Activated naive CD4-positive, alpha-beta T cell treated with anti-CD3 and anti-CD28 coated beads, Interleukin-2, amount 50 U/mL, for 72 hours (primary cell): ENCODE results near the gene AFF3. TPM values are rescaled to one million over a fixed set of nuclear protein-coding genes. Genes with fewer than 3 reads are reported as not detected.

Source experiments
- ATAC-seq, 2 donors: fragments of 150-1000 bp; cut with Tn5 transposase; 2 replicates each; pipeline ENCODE4 v1.10.0; 2021; ENCODE audit warnings: mild to moderate bottlenecking in 2 of 2, moderate library complexity in 2 of 2
- DNase-seq, 2 donors: peaks; one replicate each; pipeline ENCODE4 v3.0.0; 2021 to 2022; ENCODE audit warnings: low spot score in 2 of 2
- H3K27ac Mint-ChIP-seq, 2 donors: one replicate each; pipeline ENCODE4 v1.8.0; 2022; ENCODE audit warnings: mild to moderate bottlenecking in 2 of 2, mixed read lengths in 2 of 2
- H3K36me3 Mint-ChIP-seq, 2 donors: one replicate each; pipeline ENCODE4 v1.8.0; 2022; ENCODE audit warnings: mixed read lengths in 2 of 2
- H3K9me3 Mint-ChIP-seq, 2 donors: one replicate each; pipeline ENCODE4 v1.8.0; 2022; ENCODE audit warnings: mixed read lengths in 2 of 2
- total RNA-seq, 2 donors: library from RNA; stranded (reverse); gene quantifications; one replicate each; pipeline ENCODE4 v1.2.3, GENCODE V29; 2022

The AFF3 gene
- total RNA-seq, 2 donors from 2014 or later, result 1.5 to 5.2 TPM

- Mint-ChIP-seq H3K27ac (no peak overlapping the region), H3K9me3 (no peaks in the 10 kb centered on the region), H3K36me3 (no peaks in the 10 kb centered on the region)
- DNase-seq (no peak), ATAC-seq (no peak)
Measured at GRCh38 chr2:100045000-100045399, 97.4 kb downstream of the AFF3 start.

GRCh38 chr2:100043891-100044255 lies 98.5 kb downstream of the AFF3 start:
- Mint-ChIP-seq H3K27ac (no peak overlapping the region), H3K9me3 (no peaks in the 10 kb centered on the region), H3K36me3 (no peaks in the 10 kb centered on the region)
- no peak for DNase-seq
- ATAC-seq, result no peak

DNA sequence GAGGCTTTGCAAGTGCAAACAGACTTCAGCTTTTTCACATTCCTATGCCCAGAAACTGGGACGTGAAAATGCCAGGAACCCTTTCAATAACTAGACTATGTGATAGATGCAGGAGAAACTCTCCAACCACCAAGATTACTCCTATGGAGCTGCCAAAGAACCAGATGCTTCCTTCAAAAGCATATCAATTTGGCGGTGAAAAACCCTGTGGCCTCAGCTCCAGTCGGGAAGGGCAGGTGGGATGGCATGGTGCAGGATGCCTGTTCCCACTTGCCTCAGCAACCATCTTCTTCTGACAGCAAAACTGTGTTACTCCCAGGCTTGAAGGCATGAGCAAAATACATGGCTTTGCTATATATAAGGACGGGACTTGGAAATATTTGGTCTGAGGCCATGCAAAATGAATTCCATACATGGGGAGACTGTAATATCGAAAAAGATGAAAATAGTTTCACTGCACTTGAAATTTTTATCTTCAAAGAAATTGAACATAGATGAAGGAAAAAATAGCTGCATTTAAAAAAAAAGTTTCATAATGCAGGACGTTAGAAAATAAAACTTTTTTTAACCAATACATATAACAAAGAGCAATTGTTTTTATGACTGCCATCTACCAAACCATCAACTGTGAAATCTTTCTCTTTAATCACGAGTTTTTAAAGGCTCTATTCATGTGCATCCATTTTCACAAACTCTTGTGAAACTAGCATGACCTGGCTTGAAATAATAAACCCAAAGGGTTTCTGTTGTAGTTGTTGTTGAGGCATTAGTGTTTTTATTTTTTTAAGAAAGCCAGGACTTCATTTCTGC lies 99.1 kb downstream of the AFF3 start:
- no peak for DNase-seq
- no peak overlapping the region for H3K27ac Mint-ChIP-seq
- H3K36me3 Mint-ChIP-seq, result no peaks in the 10 kb centered on the region
- no peaks in the 10 kb centered on the region for H3K9me3 Mint-ChIP-seq
- no peak for ATAC-seq

GRCh38 chr2:100042562-100042961 lies 99.8 kb downstream of the AFF3 start:
- no peaks in the 10 kb centered on the region for H3K36me3 Mint-ChIP-seq
- no peak overlapping the region for H3K27ac Mint-ChIP-seq
- ATAC-seq, result no peak
- H3K9me3 Mint-ChIP-seq, result no peaks in the 10 kb centered on the region
- DNase-seq, result no peak

DNA sequence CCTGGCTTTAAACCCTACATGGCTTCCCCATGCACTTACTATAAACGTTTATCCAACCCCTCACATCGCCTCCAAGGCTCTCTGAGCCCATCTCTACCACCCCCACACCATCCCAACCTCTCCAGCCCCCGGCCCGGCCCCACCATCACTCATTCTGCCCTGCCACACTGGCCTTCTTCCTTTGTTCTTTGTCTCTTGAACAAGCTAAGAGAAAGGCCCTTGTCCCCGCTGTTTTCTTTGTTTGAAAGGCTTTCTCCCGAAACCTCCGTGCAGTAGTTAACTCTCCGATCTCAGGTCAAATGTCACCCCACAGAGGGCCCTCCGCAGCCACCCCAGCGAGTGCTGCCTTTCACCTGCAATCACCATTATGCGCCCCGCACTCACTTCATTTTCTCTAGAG lies 100.4 kb downstream of the AFF3 start:
- H3K27ac Mint-ChIP-seq, result no peak overlapping the region
- DNase-seq (no peak), ATAC-seq (no peak)
- no peaks in the 10 kb centered on the region for H3K36me3 Mint-ChIP-seq
- H3K9me3 Mint-ChIP-seq, result no peaks in the 10 kb centered on the region

DNA sequence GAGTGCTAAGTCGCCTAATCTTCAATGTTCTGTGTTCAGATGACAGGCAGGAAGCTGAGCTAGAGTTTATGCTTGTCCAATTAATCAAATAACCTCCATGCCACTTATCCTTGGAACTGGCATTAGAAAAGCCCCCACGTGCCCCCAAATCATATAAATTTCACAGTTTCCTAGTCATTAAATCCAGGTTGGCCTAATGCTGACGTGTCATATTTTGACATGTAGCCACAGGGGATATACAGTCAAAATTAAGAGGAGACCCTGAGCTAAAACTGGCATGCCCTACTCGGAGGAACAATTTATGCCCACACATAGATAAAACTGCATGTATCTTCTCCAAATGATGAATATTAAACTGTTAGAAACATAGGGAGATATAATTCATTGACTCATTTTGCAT lies 101.0 kb downstream of the AFF3 start:
- no peak for DNase-seq
- Mint-ChIP-seq H3K9me3 (no peaks in the 10 kb centered on the region), H3K36me3 (no peaks in the 10 kb centered on the region), H3K27ac (no peak overlapping the region)
- no peak for ATAC-seq

- ATAC-seq (no peak), DNase-seq (no peak)
- H3K27ac Mint-ChIP-seq, result no peak overlapping the region
- no peaks in the 10 kb centered on the region for H3K9me3 Mint-ChIP-seq
- no peaks in the 10 kb centered on the region for H3K36me3 Mint-ChIP-seq
Measured at GRCh38 chr2:100040906-100041305, 101.5 kb downstream of the AFF3 start.

GRCh38 chr2:100039291-100039980 lies 103.0 kb downstream of the AFF3 start:
- H3K27ac Mint-ChIP-seq, result peak overlapping the region in 1 of 2 donors; percentile 37
- no peak for DNase-seq
- ATAC-seq, result no peak
- H3K9me3 Mint-ChIP-seq, result no peaks in the 10 kb centered on the region
- H3K36me3 Mint-ChIP-seq, result no peaks in the 10 kb centered on the region

- ATAC-seq, result no peak
- DNase-seq, result no peak
- no peaks in the 10 kb centered on the region for H3K36me3 Mint-ChIP-seq
- H3K27ac Mint-ChIP-seq, result no peak overlapping the region
- no peaks in the 10 kb centered on the region for H3K9me3 Mint-ChIP-seq
Measured at GRCh38 chr2:100038011-100038410, 104.4 kb downstream of the AFF3 start.

GRCh38 chr2:100036793-100037192 lies 105.6 kb downstream of the AFF3 start:
- H3K9me3 Mint-ChIP-seq, result no peaks in the 10 kb centered on the region

DNA sequence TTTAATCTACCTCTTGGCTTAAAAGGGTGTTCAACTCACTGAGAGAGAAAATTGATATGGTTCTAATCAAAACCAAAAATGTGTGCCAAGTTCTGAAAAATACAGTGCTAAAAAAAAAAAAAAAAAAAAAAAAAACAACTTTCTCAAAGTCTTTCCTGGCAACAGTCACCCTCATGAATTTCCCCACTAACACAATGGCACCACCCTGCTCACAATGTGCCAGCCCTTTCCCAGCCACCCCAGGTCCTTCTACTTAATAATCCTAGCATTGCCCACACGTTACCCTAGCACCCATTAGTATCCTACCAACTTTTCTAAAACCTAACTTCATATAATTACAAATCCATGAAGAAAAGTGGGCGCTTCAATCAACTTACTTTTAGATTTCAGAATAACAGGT lies 106.4 kb downstream of the AFF3 start:
- Mint-ChIP-seq H3K9me3 (no peaks in the 10 kb centered on the region), H3K36me3 (no peaks in the 10 kb centered on the region), H3K27ac (no peak overlapping the region)
- ATAC-seq (no peak), DNase-seq (no peak)

More at GRCh38 chr2:100036793-100037192, 105.6 kb downstream of the AFF3 start:
- ATAC-seq (no peak), DNase-seq (no peak)
- no peaks in the 10 kb centered on the region for H3K36me3 Mint-ChIP-seq
- H3K27ac Mint-ChIP-seq, result no peak overlapping the region

GRCh38 chr2:100034431-100034830 lies 108.0 kb downstream of the AFF3 start:
- no peak for ATAC-seq
- H3K27ac Mint-ChIP-seq, result no peak overlapping the region
- peaks cover 0 to 4% of the 10 kb centered on the region in 2 donors for H3K9me3 Mint-ChIP-seq

DNA sequence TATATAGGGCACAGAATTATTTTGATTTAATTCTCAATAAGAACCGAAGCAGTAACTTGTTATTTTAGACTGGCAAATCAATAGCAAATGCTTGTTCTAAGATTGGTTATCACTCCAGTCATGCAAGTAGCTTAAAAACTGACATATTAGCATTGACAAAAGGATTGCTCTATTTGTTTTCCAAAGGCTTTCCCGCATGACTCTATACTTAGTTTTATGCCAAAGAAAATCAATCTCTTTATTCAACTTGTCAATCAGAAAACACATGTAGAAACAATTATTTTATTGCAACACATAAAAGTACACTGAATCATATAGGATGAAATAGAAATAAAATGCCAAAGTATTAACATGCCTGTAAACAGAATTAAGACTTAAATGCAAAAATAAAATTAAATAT lies 108.4 kb downstream of the AFF3 start:
- DNase-seq (no peak), ATAC-seq (no peak)
- no peaks in the 10 kb centered on the region for H3K36me3 Mint-ChIP-seq
- no peak overlapping the region for H3K27ac Mint-ChIP-seq
- H3K9me3 Mint-ChIP-seq, result peaks cover 0 to 4% of the 10 kb centered on the region in 2 donors

More at GRCh38 chr2:100034431-100034830, 108.0 kb downstream of the AFF3 start:
- no peaks in the 10 kb centered on the region for H3K36me3 Mint-ChIP-seq
- no peak for DNase-seq

- no peak for ATAC-seq
- no peaks in the 10 kb centered on the region for H3K36me3 Mint-ChIP-seq
Measured at GRCh38 chr2:100031604-100032003, 110.8 kb downstream of the AFF3 start.

DNA sequence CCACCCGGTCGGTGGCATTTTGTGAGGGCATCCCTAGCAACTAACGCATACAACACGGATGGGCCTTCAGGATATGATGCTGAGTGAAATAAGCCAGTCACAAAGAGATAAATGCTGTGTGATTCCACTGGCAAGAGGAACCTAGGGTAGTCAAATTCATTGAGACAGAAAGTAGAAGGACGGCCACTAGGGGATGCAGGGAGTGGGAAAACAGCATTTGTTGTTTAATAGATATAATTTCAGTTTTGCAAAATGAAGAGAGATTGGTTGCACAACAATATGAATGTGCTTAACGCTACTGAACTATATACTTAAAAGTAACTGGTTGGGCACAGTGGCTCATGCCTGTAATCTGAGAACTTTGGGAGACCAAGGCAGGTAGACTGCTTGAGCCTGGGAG lies 112.9 kb downstream of the AFF3 start:
- no peak overlapping the region for H3K27ac Mint-ChIP-seq
- peaks cover 0 to 4% of the 10 kb centered on the region in 2 donors for H3K9me3 Mint-ChIP-seq
- no peaks in the 10 kb centered on the region for H3K36me3 Mint-ChIP-seq
- ATAC-seq, result no peak
- DNase-seq, result no peak

More at GRCh38 chr2:100031604-100032003, 110.8 kb downstream of the AFF3 start:
- DNase-seq, result no peak
- Mint-ChIP-seq H3K9me3 (peaks cover 0 to 4% of the 10 kb centered on the region in 2 donors), H3K27ac (no peak overlapping the region)

- Mint-ChIP-seq H3K36me3 (no peaks in the 10 kb centered on the region), H3K9me3 (peaks cover 0 to 6% of the 10 kb centered on the region in 2 donors), H3K27ac (no peak overlapping the region)
- ATAC-seq (no peak), DNase-seq (no peak)
Measured at GRCh38 chr2:100021791-100022340, 120.5 kb downstream of the AFF3 start.

GRCh38 chr2:100019499-100019898 lies 122.9 kb downstream of the AFF3 start:
- H3K27ac Mint-ChIP-seq, result peak overlapping the region in 1 of 2 donors; percentile 27
- no peaks in the 10 kb centered on the region for H3K36me3 Mint-ChIP-seq
- no peak for ATAC-seq
- peaks cover 0 to 6% of the 10 kb centered on the region in 2 donors for H3K9me3 Mint-ChIP-seq
- DNase-seq, result no peak
